NAMALWA (cell line): ENCODE results near the gene CYSTM1.

Source experiments
- DNase-seq: peaks from one replicate; pipeline ENCODE4 v3.0.0-alpha.2; 2015; ENCODE audit warnings: low spot score

Gene CYSTM1

GRCh38 chr5:140208065-140208464, 33.1 kb downstream of the CYSTM1 start:
- no peak for DNase-seq

GRCh38 chr5:140213370-140213983, 38.5 kb downstream of the CYSTM1 start:
- no peak for DNase-seq

- DNase-seq, result no peak
These were observed 39.8 kb downstream of the CYSTM1 start for GRCh38 chr5:140214831-140215230.

GRCh38 chr5:140215276-140215675, 40.3 kb downstream of the CYSTM1 start:
- no peak for DNase-seq

- DNase-seq, result no peak
These were observed 41.6 kb downstream of the CYSTM1 start for GRCh38 chr5:140216478-140217074.

- DNase-seq, result no peak
These were observed 42.5 kb downstream of the CYSTM1 start for GRCh38 chr5:140217299-140218026.

GRCh38 chr5:140219068-140219991, 44.3 kb downstream of the CYSTM1 start:
- no peak for DNase-seq

GRCh38 chr5:140220032-140220697, 45.2 kb downstream of the CYSTM1 start:
- DNase-seq, result no peak

- no peak for DNase-seq
These were observed 45.7 kb downstream of the CYSTM1 start for GRCh38 chr5:140220698-140221064.

- DNase-seq, result no peak
These were observed 46.8 kb downstream of the CYSTM1 start for GRCh38 chr5:140221697-140222223.

- DNase-seq, result no peak
These were observed 47.4 kb downstream of the CYSTM1 start for GRCh38 chr5:140222416-140222815.

- no peak for DNase-seq
These were observed 48.6 kb downstream of the CYSTM1 start for GRCh38 chr5:140223567-140223966.

- DNase-seq, result no peak
These were observed 49.7 kb downstream of the CYSTM1 start for GRCh38 chr5:140224658-140225057.

GRCh38 chr5:140225396-140225795, 50.4 kb downstream of the CYSTM1 start:
- DNase-seq, result no peak

- no peak for DNase-seq
These were observed 52.1 kb downstream of the CYSTM1 start for GRCh38 chr5:140227046-140227445.

GRCh38 chr5:140228364-140228837, 53.4 kb downstream of the CYSTM1 start:
- no peak for DNase-seq

GRCh38 chr5:140230373-140230772, 55.4 kb downstream of the CYSTM1 start:
- DNase-seq, result no peak

GRCh38 chr5:140232731-140233130, 57.7 kb downstream of the CYSTM1 start:
- DNase-seq, result no peak

GRCh38 chr5:140234377-140234989, 59.5 kb downstream of the CYSTM1 start:
- no peak for DNase-seq

- no peak for DNase-seq
These were observed 61.0 kb downstream of the CYSTM1 start for GRCh38 chr5:140235791-140236551.
